ENCODE measurements around the gene NDUFS8. TPM values are rescaled to one million over a fixed set of nuclear protein-coding genes. Genes with fewer than 3 reads are reported as not detected.
"Not testable (repeated sequence)": the region's sequence is repeated elsewhere in the genome, so short reads cannot be mapped to it uniquely, and the experiment has no call there.

The NDUFS8 gene
- 134 and 143 TPM in 2 replicates for total RNA-seq
- long read RNA-seq, transcript NDUFS8-201 (7 exons, 791 nt): major isoform, 15 of 25 reads
- long read RNA-seq, partial matches to known transcripts: 3 of 25 reads
- long read RNA-seq, other reads (novel, unspliced or antisense): 6 of 25 reads

- peak; percentile 97 for DNase-seq (ENCODE audit: extremely low spot score, unreplicated experiment)
- Mint-ChIP-seq H3K4me1 (ENCODE audit: unreplicated experiment) (peaks cover 52% of the 10 kb centered on the region), H3K27ac (ENCODE audit: unreplicated experiment) (peak within 1 kb of the TSS; percentile 96), H3K36me3 (ENCODE audit: unreplicated experiment) (peaks cover 3% of the 10 kb centered on the region), H3K9me3 (ENCODE audit: unreplicated experiment) (no peaks in the 10 kb centered on the region), H3K27me3 (ENCODE audit: unreplicated experiment) (no peaks in the 10 kb centered on the region), H3K4me3 (ENCODE audit: unreplicated experiment) (peak within 1 kb of the TSS; percentile 95)
- no peak for TF ChIP-seq CTCF (IDR thresholded peaks at IDR 0.05)
These were observed at the start of gene NDUFS8 for GRCh38 chr11:68030318-68031143. TSS of gene NDUFS8 (plus strand) at chr11:68030681. CDS start at chr11:68032152, 1,471 bp downstream.

GRCh38 chr11:67981226-67981625 is 49.3 kb upstream of the NDUFS8 start:
- H3K4me1 Mint-ChIP-seq (ENCODE audit: unreplicated experiment); H3K36me3 Mint-ChIP-seq (ENCODE audit: unreplicated experiment); DNase-seq (ENCODE audit: extremely low spot score, unreplicated experiment); H3K27ac Mint-ChIP-seq (ENCODE audit: unreplicated experiment); H3K4me3 Mint-ChIP-seq (ENCODE audit: unreplicated experiment); H3K9me3 Mint-ChIP-seq (ENCODE audit: unreplicated experiment): not testable (repeated sequence)
- peaks cover 31% of the 10 kb centered on the region for H3K27me3 Mint-ChIP-seq (ENCODE audit: unreplicated experiment)

GRCh38 chr11:67982255-67982857 is 48.1 kb upstream of the NDUFS8 start:
- DNase-seq (ENCODE audit: extremely low spot score, unreplicated experiment); H3K4me1 Mint-ChIP-seq (ENCODE audit: unreplicated experiment); H3K36me3 Mint-ChIP-seq (ENCODE audit: unreplicated experiment); H3K9me3 Mint-ChIP-seq (ENCODE audit: unreplicated experiment); H3K4me3 Mint-ChIP-seq (ENCODE audit: unreplicated experiment); H3K27ac Mint-ChIP-seq (ENCODE audit: unreplicated experiment): not testable (repeated sequence)
- H3K27me3 Mint-ChIP-seq (ENCODE audit: unreplicated experiment): peaks cover 25% of the 10 kb centered on the region

- no peaks in the 10 kb centered on the region for H3K4me1 Mint-ChIP-seq (ENCODE audit: unreplicated experiment)
These were observed 46.5 kb upstream of the NDUFS8 start for GRCh38 chr11:67983951-67984350.

GRCh38 chr11:67985302-67985701 is 45.2 kb upstream of the NDUFS8 start:
- not testable (repeated sequence) for H3K36me3 Mint-ChIP-seq (ENCODE audit: unreplicated experiment); H3K9me3 Mint-ChIP-seq (ENCODE audit: unreplicated experiment); H3K4me3 Mint-ChIP-seq (ENCODE audit: unreplicated experiment); DNase-seq (ENCODE audit: extremely low spot score, unreplicated experiment); H3K27ac Mint-ChIP-seq (ENCODE audit: unreplicated experiment); H3K4me1 Mint-ChIP-seq (ENCODE audit: unreplicated experiment)
- peaks cover 10% of the 10 kb centered on the region for H3K27me3 Mint-ChIP-seq (ENCODE audit: unreplicated experiment)

More at GRCh38 chr11:67983951-67984350, 46.5 kb upstream of the NDUFS8 start:
- Mint-ChIP-seq H3K36me3 (ENCODE audit: unreplicated experiment) (no peaks in the 10 kb centered on the region), H3K27ac (ENCODE audit: unreplicated experiment) (no peak overlapping the region), H3K9me3 (ENCODE audit: unreplicated experiment) (no peaks in the 10 kb centered on the region), H3K27me3 (ENCODE audit: unreplicated experiment) (peaks cover 11% of the 10 kb centered on the region), H3K4me3 (ENCODE audit: unreplicated experiment) (no peak overlapping the region)
- TF ChIP-seq CTCF (IDR thresholded peaks at IDR 0.05): no peak
- DNase-seq (ENCODE audit: extremely low spot score, unreplicated experiment): no peak

- Mint-ChIP-seq H3K27me3 (ENCODE audit: unreplicated experiment) (peaks cover 10% of the 10 kb centered on the region), H3K4me3 (ENCODE audit: unreplicated experiment) (peak overlapping the region; percentile 35)
- not testable (repeated sequence) for DNase-seq (ENCODE audit: extremely low spot score, unreplicated experiment); H3K4me1 Mint-ChIP-seq (ENCODE audit: unreplicated experiment); H3K27ac Mint-ChIP-seq (ENCODE audit: unreplicated experiment); H3K9me3 Mint-ChIP-seq (ENCODE audit: unreplicated experiment); H3K36me3 Mint-ChIP-seq (ENCODE audit: unreplicated experiment)
These were observed 39.7 kb upstream of the NDUFS8 start for GRCh38 chr11:67990546-67991346.

GRCh38 chr11:67991347-67992121 is 38.9 kb upstream of the NDUFS8 start:
- H3K9me3 Mint-ChIP-seq (ENCODE audit: unreplicated experiment); DNase-seq (ENCODE audit: extremely low spot score, unreplicated experiment); H3K36me3 Mint-ChIP-seq (ENCODE audit: unreplicated experiment); H3K27ac Mint-ChIP-seq (ENCODE audit: unreplicated experiment); H3K4me1 Mint-ChIP-seq (ENCODE audit: unreplicated experiment): not testable (repeated sequence)
- Mint-ChIP-seq H3K27me3 (ENCODE audit: unreplicated experiment) (peaks cover 10% of the 10 kb centered on the region), H3K4me3 (ENCODE audit: unreplicated experiment) (peak overlapping the region; percentile 44)

Measured in osteocyte (in vitro differentiated cells).